Activated CD4-positive, alpha-beta T cell treated with anti-CD3 and anti-CD28 coated beads, Interleukin-2, amount 50 U/mL, for 16 hours (primary cell): ENCODE measurements around the gene AHCY.
"Not testable (repeated sequence)": the region's sequence is repeated elsewhere in the genome, so short reads cannot be mapped to it uniquely, and the experiment has no call there.

Experiments used
- DNase-seq: peaks from one replicate; pipeline ENCODE4 v3.0.0-alpha.2; 2020

Gene AHCY

GRCh38 chr20:34296468-34296867, 6.7 kb downstream of the AHCY start:
- no peak for DNase-seq

GRCh38 chr20:34295284-34295683, 7.9 kb downstream of the AHCY start:
- DNase-seq, result no peak

- DNase-seq, result no peak
Observed at GRCh38 chr20:34294563-34294962, 8.6 kb downstream of the AHCY start.

GRCh38 chr20:34293589-34293988, 9.6 kb downstream of the AHCY start:
- DNase-seq, result no peak

- no peak for DNase-seq
Observed at GRCh38 chr20:34293119-34293518, 10.0 kb downstream of the AHCY start.

- no peak for DNase-seq
Observed at GRCh38 chr20:34292496-34292895, 10.7 kb downstream of the AHCY start.

- no peak for DNase-seq
Observed at GRCh38 chr20:34290471-34290870, 12.7 kb downstream of the AHCY start.

GRCh38 chr20:34287500-34287899, 15.7 kb downstream of the AHCY start:
- DNase-seq, result not testable (repeated sequence)

- DNase-seq, result no peak
Observed at GRCh38 chr20:34285450-34285849, 17.7 kb downstream of the AHCY start.

GRCh38 chr20:34283844-34284243, 19.3 kb downstream of the AHCY start:
- no peak for DNase-seq

- DNase-seq, result no peak
Observed at GRCh38 chr20:34282041-34282440, 21.1 kb downstream of the AHCY start.

GRCh38 chr20:34281177-34281576, 22.0 kb downstream of the AHCY start:
- DNase-seq, result no peak

- DNase-seq, result no peak
Observed at GRCh38 chr20:34274694-34275093, 28.5 kb downstream of the AHCY start.

- no peak for DNase-seq
Observed at GRCh38 chr20:34271956-34272355, 31.2 kb downstream of the AHCY start.

GRCh38 chr20:34269996-34270627, 33.0 kb downstream of the AHCY start:
- DNase-seq, result no peak

GRCh38 chr20:34268851-34269636, 34.1 kb downstream of the AHCY start:
- DNase-seq, result no peak

GRCh38 chr20:34268145-34268544, 35.0 kb downstream of the AHCY start:
- DNase-seq, result no peak

- no peak for DNase-seq
Observed at GRCh38 chr20:34264141-34264540, 39.0 kb downstream of the AHCY start.

GRCh38 chr20:34263468-34263867, 39.7 kb downstream of the AHCY start:
- DNase-seq, result not testable (repeated sequence)

- no peak for DNase-seq
Observed at GRCh38 chr20:34262488-34263288, 40.5 kb downstream of the AHCY start.

GRCh38 chr20:34260208-34260942, 42.8 kb downstream of the AHCY start:
- DNase-seq, result no peak

GRCh38 chr20:34256629-34257124, 46.5 kb downstream of the AHCY start:
- no peak for DNase-seq

- DNase-seq, result no peak
Observed at GRCh38 chr20:34254979-34255378, 48.2 kb downstream of the AHCY start.
